HepG2 (cell line): Measurements from ENCODE around the gene SLC22A15. TPM values are rescaled to one million over a fixed set of nuclear protein-coding genes. Genes with fewer than 3 reads are reported as not detected.
A peak's percentile ranks its signal among the peaks of the same experiment; 100 is the strongest.

ENCODE experiments used
- BCL6 ChIP-seq: IDR thresholded peaks from 2 replicates; pipeline ENCODE4 v1.6.1; 2016; ENCODE audit warnings: missing genetic modification reagents, missing compliant biosample characterization
- CC2D1A ChIP-seq: sonication (generic); formaldehyde crosslinking; IDR thresholded peaks from 2 replicates; pipeline ENCODE4 v1.8.1; 2023; ENCODE audit warnings: mild to moderate bottlenecking, missing genetic modification reagents
- CEBPB ChIP-seq: IDR thresholded peaks from 2 replicates; pipeline ENCODE4 v1.6.1; 2011; ENCODE audit warnings: low read depth, low read length, improper control_type of control experiment, borderline replicate concordance
- PCBP2 ChIP-seq: fragments of 200-400 bp; formaldehyde crosslinking; optimal IDR thresholded peaks from 2 replicates; pipeline ENCODE3; 2018; ENCODE audit warnings: low read length, low read depth; ENCODE audit not compliant: poor library complexity, severe bottlenecking
- STAT5B ChIP-seq: sonication (generic); formaldehyde crosslinking; IDR thresholded peaks from 2 replicates; pipeline ENCODE4 v1.4.0; 2020; ENCODE audit warnings: missing genetic modification reagents
- SYNCRIP ChIP-seq: fragments of 200-400 bp; formaldehyde crosslinking; IDR thresholded peaks from 2 replicates; pipeline ENCODE4 v1.6.1; 2018; ENCODE audit warnings: mild to moderate bottlenecking, low read depth, low read length; ENCODE audit not compliant: insufficient read depth
- ZNF101 ChIP-seq: sonication (generic); formaldehyde crosslinking; IDR thresholded peaks from 2 replicates; pipeline ENCODE4 v1.4.0; 2020; ENCODE audit warnings: mild to moderate bottlenecking, low read depth, missing genetic modification reagents, borderline replicate concordance
- ZNF121 ChIP-seq: sonication (generic); formaldehyde crosslinking; IDR thresholded peaks from 2 replicates; pipeline ENCODE4 v1.5.0; 2020; ENCODE audit warnings: mild to moderate bottlenecking, missing genetic modification reagents
- ZNF207 ChIP-seq: fragments of 450-650 bp; IDR thresholded peaks from 2 replicates; pipeline ENCODE4 v1.6.1; 2016; ENCODE audit warnings: antibody characterized with exemption, borderline replicate concordance
- ZNF737 ChIP-seq: sonication (generic); formaldehyde crosslinking; IDR thresholded peaks from 2 replicates; pipeline ENCODE4 v1.5.0; 2020; ENCODE audit warnings: missing genetic modification reagents, mild to moderate bottlenecking, borderline replicate concordance
- ZNF777 ChIP-seq: sonication (generic); formaldehyde crosslinking; IDR thresholded peaks from 2 replicates; pipeline ENCODE4 v1.4.0; 2020; ENCODE audit warnings: missing genetic modification reagents
- ZNF883 ChIP-seq: sonication (generic); formaldehyde crosslinking; IDR thresholded peaks from 2 replicates; pipeline ENCODE4 v1.5.1; 2020; ENCODE audit warnings: mild to moderate bottlenecking, missing genetic modification reagents; ENCODE audit errors: not compliant biosample characterization
- polyA plus RNA-seq, 8 experiments: library from polyadenylated mRNA; depleted of rRNA in 3 of 8; stranded (reverse) in 7 of 8; unstranded in 1 of 8; fragments of >200 nt; fragmentation: Illumina TruSeq in 4 of 8; extraction: Trizol in 4 of 8; gene quantifications; 2 replicates each; pipeline versions ENCODE4 v1.2.1 to v1.2.3, GENCODE V29; 2011 to 2016; ENCODE audit warnings: low read depth in 4 of 8, missing spikeins in 1 of 8, mixed read lengths in 1 of 8; ENCODE audit not compliant: insufficient read depth in 1 of 8
- total RNA-seq, 5 experiments: library from RNA; depleted of rRNA; stranded (reverse); fragments of >200 nt; fragmentation: Illumina TruSeq; extraction: Trizol; gene quantifications; 2 replicates each; pipeline ENCODE4 v1.2.3, GENCODE V29; 2016; ENCODE audit warnings: low read depth in 1 of 5
- TF ChIP-seq, protein P1 (sequence below): sonication (generic); formaldehyde crosslinking; IDR thresholded peaks from 2 replicates; pipeline ENCODE4 v1.5.1; 2020; ENCODE audit warnings: mild to moderate bottlenecking, missing genetic modification reagents, moderate library complexity
- TF ChIP-seq, protein P2 (sequence below): sonication (generic); formaldehyde crosslinking; IDR thresholded peaks from 2 replicates; pipeline ENCODE4 v1.4.0; 2020; ENCODE audit warnings: missing genetic modification reagents
- TF ChIP-seq, protein P3 (sequence below): IDR thresholded peaks from 2 replicates; pipeline ENCODE4 v1.6.1; 2016
- TF ChIP-seq, protein P4 (sequence below): IDR thresholded peaks from 2 replicates; pipeline ENCODE4 v1.6.1; 2012; ENCODE audit warnings: inconsistent platforms
- TF ChIP-seq, protein P5 (sequence below): sonication (generic); formaldehyde crosslinking; IDR thresholded peaks from 2 replicates; pipeline ENCODE4 v1.4.0; 2020; ENCODE audit warnings: mild to moderate bottlenecking, missing genetic modification reagents
- TF ChIP-seq, protein P6 (sequence below): sonication (generic); formaldehyde crosslinking; IDR thresholded peaks from 2 replicates; pipeline ENCODE4 v1.8.1; 2023; ENCODE audit warnings: mild to moderate bottlenecking, moderate library complexity, missing genetic modification reagents

The SLC22A15 gene
- total and polyA plus RNA-seq, 2 of the 13 experiments (the other 11 are each of a cell fraction or from before 2014, with no cell fraction given): 0.24 to 1.7 TPM

DNA sequence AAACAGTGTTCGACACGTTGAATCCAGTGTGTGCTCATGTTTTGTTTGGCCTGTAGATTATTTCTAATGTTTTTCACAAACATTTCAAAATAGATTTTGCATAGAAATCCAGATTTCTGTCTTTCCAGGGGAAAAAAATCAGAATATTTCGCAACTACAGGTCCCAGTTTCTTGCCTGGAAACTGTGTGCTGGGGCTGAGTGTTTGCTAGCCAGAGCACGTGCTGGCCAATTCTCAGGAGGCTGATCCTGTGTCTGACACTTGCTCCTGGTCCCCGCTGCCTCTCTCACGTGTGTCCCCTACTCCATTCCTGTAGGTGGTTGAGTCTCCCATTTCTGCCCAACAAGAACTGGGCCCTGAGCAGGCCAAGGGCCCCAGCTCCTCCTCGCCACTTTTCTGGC, 137.3 kb downstream of the SLC22A15 start (continued):
- TF ChIP-seq, protein P1, sequence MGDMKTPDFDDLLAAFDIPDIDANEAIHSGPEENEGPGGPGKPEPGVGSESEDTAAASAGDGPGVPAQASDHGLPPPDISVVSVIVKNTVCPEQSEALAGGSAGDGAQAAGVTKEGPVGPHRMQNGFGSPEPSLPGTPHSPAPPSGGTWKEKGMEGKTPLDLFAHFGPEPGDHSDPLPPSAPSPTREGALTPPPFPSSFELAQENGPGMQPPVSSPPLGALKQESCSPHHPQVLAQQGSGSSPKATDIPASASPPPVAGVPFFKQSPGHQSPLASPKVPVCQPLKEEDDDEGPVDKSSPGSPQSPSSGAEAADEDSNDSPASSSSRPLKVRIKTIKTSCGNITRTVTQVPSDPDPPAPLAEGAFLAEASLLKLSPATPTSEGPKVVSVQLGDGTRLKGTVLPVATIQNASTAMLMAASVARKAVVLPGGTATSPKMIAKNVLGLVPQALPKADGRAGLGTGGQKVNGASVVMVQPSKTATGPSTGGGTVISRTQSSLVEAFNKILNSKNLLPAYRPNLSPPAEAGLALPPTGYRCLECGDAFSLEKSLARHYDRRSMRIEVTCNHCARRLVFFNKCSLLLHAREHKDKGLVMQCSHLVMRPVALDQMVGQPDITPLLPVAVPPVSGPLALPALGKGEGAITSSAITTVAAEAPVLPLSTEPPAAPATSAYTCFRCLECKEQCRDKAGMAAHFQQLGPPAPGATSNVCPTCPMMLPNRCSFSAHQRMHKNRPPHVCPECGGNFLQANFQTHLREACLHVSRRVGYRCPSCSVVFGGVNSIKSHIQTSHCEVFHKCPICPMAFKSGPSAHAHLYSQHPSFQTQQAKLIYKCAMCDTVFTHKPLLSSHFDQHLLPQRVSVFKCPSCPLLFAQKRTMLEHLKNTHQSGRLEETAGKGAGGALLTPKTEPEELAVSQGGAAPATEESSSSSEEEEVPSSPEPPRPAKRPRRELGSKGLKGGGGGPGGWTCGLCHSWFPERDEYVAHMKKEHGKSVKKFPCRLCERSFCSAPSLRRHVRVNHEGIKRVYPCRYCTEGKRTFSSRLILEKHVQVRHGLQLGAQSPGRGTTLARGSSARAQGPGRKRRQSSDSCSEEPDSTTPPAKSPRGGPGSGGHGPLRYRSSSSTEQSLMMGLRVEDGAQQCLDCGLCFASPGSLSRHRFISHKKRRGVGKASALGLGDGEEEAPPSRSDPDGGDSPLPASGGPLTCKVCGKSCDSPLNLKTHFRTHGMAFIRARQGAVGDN: peak; percentile 60
- TF ChIP-seq, protein P2, sequence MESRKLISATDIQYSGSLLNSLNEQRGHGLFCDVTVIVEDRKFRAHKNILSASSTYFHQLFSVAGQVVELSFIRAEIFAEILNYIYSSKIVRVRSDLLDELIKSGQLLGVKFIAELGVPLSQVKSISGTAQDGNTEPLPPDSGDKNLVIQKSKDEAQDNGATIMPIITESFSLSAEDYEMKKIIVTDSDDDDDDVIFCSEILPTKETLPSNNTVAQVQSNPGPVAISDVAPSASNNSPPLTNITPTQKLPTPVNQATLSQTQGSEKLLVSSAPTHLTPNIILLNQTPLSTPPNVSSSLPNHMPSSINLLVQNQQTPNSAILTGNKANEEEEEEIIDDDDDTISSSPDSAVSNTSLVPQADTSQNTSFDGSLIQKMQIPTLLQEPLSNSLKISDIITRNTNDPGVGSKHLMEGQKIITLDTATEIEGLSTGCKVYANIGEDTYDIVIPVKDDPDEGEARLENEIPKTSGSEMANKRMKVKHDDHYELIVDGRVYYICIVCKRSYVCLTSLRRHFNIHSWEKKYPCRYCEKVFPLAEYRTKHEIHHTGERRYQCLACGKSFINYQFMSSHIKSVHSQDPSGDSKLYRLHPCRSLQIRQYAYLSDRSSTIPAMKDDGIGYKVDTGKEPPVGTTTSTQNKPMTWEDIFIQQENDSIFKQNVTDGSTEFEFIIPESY (CRISPR knock-in tag): no peak
- TF ChIP-seq ZNF101 (CRISPR knock-in tag) (no peak), STAT5B (CRISPR knock-in tag) (no peak), ZNF883 (CRISPR knock-in tag) (no peak), SYNCRIP (no peak), ZNF777 (no peak), ZNF207 (no peak), ZNF121 (CRISPR knock-in tag) (no peak), CEBPB (peak; percentile 86), PCBP2 (no peak), BCL6 (CRISPR knock-in tag) (peak; percentile 22; the same call in 1 of the 2 replicates), CC2D1A (CRISPR knock-in tag) (no peak), ZNF737 (no peak)
- TF ChIP-seq, protein P3, sequence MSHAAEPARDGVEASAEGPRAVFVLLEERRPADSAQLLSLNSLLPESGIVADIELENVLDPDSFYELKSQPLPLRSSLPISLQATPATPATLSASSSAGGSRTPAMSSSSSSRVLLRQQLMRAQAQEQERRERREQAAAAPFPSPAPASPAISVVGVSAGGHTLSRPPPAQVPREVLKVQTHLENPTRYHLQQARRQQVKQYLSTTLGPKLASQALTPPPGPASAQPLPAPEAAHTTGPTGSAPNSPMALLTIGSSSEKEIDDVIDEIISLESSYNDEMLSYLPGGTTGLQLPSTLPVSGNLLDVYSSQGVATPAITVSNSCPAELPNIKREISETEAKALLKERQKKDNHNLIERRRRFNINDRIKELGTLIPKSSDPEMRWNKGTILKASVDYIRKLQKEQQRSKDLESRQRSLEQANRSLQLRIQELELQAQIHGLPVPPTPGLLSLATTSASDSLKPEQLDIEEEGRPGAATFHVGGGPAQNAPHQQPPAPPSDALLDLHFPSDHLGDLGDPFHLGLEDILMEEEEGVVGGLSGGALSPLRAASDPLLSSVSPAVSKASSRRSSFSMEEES (CRISPR knock-in tag): no peak
- TF ChIP-seq, protein P4, sequence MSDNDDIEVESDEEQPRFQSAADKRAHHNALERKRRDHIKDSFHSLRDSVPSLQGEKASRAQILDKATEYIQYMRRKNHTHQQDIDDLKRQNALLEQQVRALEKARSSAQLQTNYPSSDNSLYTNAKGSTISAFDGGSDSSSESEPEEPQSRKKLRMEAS: peak; percentile 63
- TF ChIP-seq, protein P5, sequence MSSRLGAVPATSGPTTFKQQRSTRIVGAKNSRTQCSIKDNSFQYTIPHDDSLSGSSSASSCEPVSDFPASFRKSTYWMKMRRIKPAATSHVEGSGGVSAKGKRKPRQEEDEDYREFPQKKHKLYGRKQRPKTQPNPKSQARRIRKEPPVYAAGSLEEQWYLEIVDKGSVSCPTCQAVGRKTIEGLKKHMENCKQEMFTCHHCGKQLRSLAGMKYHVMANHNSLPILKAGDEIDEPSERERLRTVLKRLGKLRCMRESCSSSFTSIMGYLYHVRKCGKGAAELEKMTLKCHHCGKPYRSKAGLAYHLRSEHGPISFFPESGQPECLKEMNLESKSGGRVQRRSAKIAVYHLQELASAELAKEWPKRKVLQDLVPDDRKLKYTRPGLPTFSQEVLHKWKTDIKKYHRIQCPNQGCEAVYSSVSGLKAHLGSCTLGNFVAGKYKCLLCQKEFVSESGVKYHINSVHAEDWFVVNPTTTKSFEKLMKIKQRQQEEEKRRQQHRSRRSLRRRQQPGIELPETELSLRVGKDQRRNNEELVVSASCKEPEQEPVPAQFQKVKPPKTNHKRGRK (CRISPR knock-in tag): no peak
- TF ChIP-seq, protein P6, sequence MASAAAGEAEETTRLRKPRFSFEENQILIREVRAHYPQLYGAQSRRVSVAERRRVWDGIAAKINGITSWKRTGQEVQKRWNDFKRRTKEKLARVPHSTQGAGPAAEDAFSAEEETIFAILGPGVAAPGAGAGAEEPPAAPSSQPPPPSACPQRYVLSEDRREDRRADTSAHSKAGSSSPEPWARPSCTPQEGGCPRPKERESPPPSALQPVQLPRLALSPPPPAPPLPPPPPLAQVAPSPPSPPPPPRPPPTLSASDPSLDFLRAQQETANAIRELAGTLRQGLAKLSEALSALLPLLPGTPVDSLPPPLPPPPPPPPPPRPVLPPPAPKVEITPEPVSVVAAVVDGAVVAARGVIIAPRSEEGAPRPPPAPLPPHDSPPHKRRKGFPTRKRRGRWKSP (CRISPR knock-in tag): 0 out of 2 replicates have a peak, but pooled peaks have one; percentile 24
